Spleen (tissue), 7 donors: Measurements from ENCODE around the gene ITPR2.
A peak's percentile ranks its signal among the peaks of the same experiment; 100 is the strongest.

Source experiments
- CTCF ChIP-seq, 11 experiments: fragments of 200-600 bp in 7 of 11; fragments of 450-650 bp in 4 of 11; sonication (generic) in 4 of 11; IDR thresholded peaks in 8 of 11; conservative IDR thresholded peaks in 3 of 11; 1 replicate in 7 of 11; 2 replicates in 4 of 11; pipeline versions ENCODE4 v1.4.0 to v1.8.0; 2016 to 2021; ENCODE audit warnings: antibody characterized with exemption in 11 of 11, inconsistent platforms in 4 of 11, mild to moderate bottlenecking in 1 of 11
- POLR2A ChIP-seq, 3 donors: fragments of 450-650 bp; IDR thresholded peaks; one replicate each; pipeline ENCODE4 v1.5.1; 2017; ENCODE audit warnings: antibody characterized with exemption in 3 of 3, mild to moderate bottlenecking in 1 of 3
- POLR2AphosphoS5 ChIP-seq, 3 donors: sonication (generic); formaldehyde crosslinking; IDR thresholded peaks; one replicate each; pipeline ENCODE4 v1.5.1; 2017; ENCODE audit warnings: antibody characterized with exemption in 3 of 3
- donor health status: DM: no; HTN: no; CAD: no; lungs with moderate emphysema.
- donor health status: DM: no; HTN: no; CAD: no.
- donor health status: DM: no; HTN: no; CAD: no.

GRCh38 chr12:26800858-26801257, 32.1 kb downstream of the ITPR2 start:
- TF ChIP-seq POLR2A (IDR thresholded peaks at IDR 0.05) (no peak), CTCF (IDR thresholded peaks at IDR 0.05 in 8 of 11, conservative IDR thresholded peaks at IDR 0.05 in 3 of 11) (no peak), POLR2AphosphoS5 (IDR thresholded peaks at IDR 0.05) (peak in 1 of 3 donors; percentile 5)
